GM12875 (cell line): ENCODE results near the gene ZNF521.

Experiments used
- H3K4me3 ChIP-seq: one replicate; pipeline ENCODE4 v1.5.1; 2011; ENCODE audit warnings: low read depth, low read length, control low read depth
- TF ChIP-seq, protein P1 (sequence below): IDR thresholded peaks from 2 replicates; pipeline ENCODE4 v1.5.1; 2011; ENCODE audit warnings: low read depth, mild to moderate bottlenecking, control low read depth, inconsistent platforms, low read length, moderate library complexity, borderline replicate concordance; ENCODE audit not compliant: insufficient read depth

ZNF521 gene

DNA sequence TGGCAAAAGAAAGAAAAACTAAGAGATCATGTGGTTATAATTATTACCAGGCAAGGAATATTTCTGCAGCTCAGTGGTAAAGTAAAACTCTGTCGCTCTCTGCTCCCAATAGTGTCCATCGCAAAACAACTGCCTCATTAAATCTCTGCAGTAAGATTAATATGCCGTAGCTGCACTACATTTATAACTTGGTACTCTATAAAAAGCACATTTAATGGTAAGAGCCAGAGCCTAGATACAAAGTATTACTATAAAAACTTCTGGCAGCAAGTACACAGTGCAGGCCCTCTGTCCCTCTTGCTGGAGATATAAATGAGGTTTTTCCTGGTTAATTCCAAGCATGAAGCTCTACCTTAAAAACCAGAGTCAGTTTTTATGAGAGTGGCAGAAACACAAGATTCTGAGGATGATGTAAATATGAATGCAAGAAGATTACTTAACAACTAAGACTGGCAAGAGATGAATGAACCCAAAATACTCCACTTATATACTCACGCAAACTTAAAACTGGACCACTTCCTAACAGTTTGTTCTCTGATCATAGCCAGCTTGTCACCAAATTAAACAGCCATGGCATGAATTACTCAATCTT, 25.5 kb downstream of the ZNF521 start:
- no peak overlapping the region for H3K4me3 ChIP-seq
- TF ChIP-seq, protein P1, sequence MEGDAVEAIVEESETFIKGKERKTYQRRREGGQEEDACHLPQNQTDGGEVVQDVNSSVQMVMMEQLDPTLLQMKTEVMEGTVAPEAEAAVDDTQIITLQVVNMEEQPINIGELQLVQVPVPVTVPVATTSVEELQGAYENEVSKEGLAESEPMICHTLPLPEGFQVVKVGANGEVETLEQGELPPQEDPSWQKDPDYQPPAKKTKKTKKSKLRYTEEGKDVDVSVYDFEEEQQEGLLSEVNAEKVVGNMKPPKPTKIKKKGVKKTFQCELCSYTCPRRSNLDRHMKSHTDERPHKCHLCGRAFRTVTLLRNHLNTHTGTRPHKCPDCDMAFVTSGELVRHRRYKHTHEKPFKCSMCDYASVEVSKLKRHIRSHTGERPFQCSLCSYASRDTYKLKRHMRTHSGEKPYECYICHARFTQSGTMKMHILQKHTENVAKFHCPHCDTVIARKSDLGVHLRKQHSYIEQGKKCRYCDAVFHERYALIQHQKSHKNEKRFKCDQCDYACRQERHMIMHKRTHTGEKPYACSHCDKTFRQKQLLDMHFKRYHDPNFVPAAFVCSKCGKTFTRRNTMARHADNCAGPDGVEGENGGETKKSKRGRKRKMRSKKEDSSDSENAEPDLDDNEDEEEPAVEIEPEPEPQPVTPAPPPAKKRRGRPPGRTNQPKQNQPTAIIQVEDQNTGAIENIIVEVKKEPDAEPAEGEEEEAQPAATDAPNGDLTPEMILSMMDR: no peak

DNA sequence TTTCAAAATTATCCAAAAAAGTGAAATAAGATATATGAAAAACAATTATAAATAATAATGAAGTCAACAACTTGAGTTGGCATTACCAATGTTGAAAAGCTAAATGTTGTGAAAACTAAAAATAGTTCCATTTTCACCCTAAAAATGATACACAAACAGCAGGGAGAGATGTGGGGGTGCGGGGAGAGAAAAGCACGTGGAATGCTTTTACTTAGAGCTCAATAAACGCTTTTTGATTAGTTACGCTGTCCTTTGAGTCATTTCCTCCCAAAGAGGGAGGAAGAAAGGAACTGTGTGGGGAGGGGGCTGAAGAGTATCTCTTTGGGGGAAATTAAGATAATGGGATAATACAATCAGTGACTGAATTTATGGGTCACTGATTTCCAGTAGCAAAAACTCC, 29.2 kb downstream of the ZNF521 start:
- TF ChIP-seq, protein P1: no peak
- no peak overlapping the region for H3K4me3 ChIP-seq

DNA sequence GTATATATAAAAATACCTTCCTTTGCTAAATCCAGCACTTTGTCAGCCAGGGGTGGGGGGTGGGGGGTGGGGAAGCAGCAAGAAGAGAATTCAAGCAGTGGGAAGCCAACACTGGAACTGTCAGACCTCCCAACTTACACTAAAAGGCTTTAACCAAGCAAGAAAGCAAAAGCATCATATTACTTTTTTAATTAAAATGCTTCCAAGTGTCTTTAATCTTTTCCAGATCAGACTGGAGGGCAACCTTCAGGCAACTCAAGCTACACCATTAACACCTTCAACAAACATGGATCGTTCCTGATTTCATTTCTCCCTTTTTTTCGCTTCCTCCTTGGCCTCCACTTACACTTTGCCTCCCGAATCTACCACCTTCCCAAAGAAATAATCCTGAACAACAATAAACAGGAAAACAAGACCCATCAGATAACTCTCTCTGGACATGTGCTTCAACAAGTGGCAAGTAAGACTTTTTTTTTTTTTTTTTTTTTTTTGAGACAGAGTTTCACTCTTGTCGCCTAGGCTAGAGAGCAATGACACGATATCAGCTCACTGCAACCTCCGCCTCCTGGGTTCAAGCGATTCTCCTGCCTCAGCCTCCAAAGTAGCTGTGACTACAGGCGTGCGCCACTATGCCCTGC, 35.5 kb downstream of the ZNF521 start:
- TF ChIP-seq, protein P1: no peak
- no peak overlapping the region for H3K4me3 ChIP-seq

DNA sequence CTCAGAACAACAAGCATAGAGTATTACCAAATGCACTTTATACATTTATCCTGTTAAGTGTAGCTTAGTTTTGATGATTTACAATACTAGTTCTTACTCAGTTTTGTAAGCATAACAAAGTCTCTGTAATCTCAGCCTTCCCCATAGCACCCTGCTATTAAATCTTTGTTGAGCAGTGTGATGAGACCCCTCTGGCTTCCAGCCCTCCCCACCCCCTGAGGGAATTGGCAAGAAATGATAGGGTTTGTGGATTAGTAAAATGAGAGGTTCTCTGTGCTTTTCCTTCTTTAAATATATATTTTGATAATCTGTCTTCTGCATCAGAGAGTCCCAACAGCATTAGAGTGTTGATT, 37.2 kb downstream of the ZNF521 start:
- TF ChIP-seq, protein P1: no peak
- no peak overlapping the region for H3K4me3 ChIP-seq

DNA sequence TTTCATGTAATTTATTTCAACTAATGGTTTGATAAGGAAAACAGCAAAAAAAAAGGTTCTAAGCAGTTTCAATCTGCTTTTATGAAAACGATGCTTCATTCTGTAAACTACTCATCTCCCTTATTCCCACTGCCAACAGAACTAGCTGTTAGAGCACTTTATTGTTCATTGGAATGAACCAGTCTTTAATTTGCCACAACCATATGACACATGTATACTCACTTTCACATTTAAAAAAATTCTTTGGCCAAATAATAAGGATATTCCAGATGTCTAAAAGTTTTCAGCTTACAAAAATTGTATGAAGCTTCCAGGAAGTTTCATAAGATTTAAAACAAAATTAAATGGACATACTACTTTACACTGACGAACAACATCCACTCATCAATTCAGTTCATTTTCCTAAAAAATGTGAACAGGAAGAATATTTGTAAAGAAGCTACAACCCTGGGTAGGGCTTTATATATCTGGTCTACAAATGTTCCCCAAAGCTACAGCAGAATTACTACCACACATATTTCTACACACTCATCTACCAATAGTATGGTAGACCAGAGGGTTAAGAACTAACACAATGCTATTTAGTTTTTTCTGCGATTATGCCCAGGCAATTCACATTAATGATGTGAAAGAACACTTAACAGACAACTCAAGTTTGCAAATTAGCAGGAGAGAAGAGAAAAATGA, 37.7 kb downstream of the ZNF521 start:
- H3K4me3 ChIP-seq: no peak overlapping the region
- TF ChIP-seq, protein P1: no peak

DNA sequence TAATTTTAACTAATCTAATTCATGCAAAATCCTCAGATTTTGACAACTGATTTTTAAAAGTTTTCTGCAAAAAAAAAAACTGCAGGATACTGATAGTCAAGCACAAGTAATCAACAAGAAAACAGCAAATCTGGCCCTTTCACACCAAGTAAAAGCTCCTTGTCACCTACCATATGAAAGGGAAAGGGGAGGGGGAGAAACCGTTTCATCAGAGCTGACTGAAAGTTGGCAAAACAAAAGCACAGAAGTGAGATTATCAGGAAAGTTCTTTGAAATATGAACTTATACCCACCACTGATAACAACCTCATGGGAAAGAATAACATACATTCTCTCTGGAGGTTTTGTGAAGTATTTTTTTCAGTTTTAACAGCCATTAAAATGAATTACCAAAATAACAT, 38.7 kb downstream of the ZNF521 start:
- TF ChIP-seq, protein P1: no peak
- H3K4me3 ChIP-seq: no peak overlapping the region

DNA sequence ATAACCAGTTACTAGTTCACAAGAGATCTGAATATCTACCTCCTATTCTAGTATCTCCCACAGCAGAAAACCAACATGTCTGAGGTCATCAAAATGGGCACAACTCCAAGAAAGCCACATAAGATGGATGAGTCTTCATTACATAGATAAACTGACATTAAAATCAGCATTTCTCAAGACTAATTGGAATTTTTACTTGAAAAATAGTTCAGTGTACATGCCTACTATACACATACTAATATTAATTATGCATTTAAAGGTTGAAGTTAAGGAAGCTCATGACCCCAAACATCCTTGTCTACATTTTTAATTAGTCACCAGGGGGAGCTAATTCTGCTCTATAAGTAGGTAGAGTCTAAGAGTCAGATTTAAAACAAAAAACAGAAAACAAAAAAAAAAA, 41.9 kb downstream of the ZNF521 start:
- no peak overlapping the region for H3K4me3 ChIP-seq
- TF ChIP-seq, protein P1: no peak
